Ishikawa (cell line): ENCODE data around the gene NR2F1.

Source experiments
- CEBPB ChIP-seq: IDR thresholded peaks from 2 replicates; pipeline ENCODE4 v1.6.1; 2012
- CREB1 ChIP-seq: IDR thresholded peaks from 2 replicates; pipeline ENCODE4 v1.6.1; 2012; ENCODE audit warnings: low read depth
- EGR1 ChIP-seq: IDR thresholded peaks from 2 replicates; pipeline ENCODE4 v1.6.1; 2012
- EP300 ChIP-seq: IDR thresholded peaks from 2 replicates; pipeline ENCODE4 v1.6.1; 2012; ENCODE audit warnings: borderline replicate concordance
- FOXM1 ChIP-seq: IDR thresholded peaks from 2 replicates; pipeline ENCODE4 v1.6.1; 2012; ENCODE audit warnings: low read depth, borderline replicate concordance
- MAX ChIP-seq: IDR thresholded peaks from 2 replicates; pipeline ENCODE4 v1.6.1; 2012
- NFIC ChIP-seq: IDR thresholded peaks from 2 replicates; pipeline ENCODE4 v1.6.1; 2012
- RAD21 ChIP-seq: IDR thresholded peaks from 2 replicates; pipeline ENCODE4 v1.6.1; 2012; ENCODE audit warnings: low read depth
- TAF1 ChIP-seq: IDR thresholded peaks from 2 replicates; pipeline ENCODE4 v1.6.1; 2012; ENCODE audit warnings: low read depth, mild to moderate bottlenecking
- TCF12 ChIP-seq: IDR thresholded peaks from 2 replicates; pipeline ENCODE4 v1.6.1; 2012; ENCODE audit warnings: low read depth
- TEAD4 ChIP-seq: IDR thresholded peaks from 2 replicates; pipeline ENCODE4 v1.6.1; 2012
- USF1 ChIP-seq: IDR thresholded peaks from 2 replicates; pipeline ENCODE4 v1.6.1; 2012
- YY1 ChIP-seq: IDR thresholded peaks from 2 replicates; pipeline ENCODE4 v1.6.1; 2012; ENCODE audit warnings: low read depth
- ZBTB7A ChIP-seq: IDR thresholded peaks from 2 replicates; pipeline ENCODE4 v1.6.1; 2012; ENCODE audit warnings: low read depth
- TF ChIP-seq, protein P1 (sequence below): IDR thresholded peaks from 2 replicates; pipeline ENCODE4 v1.6.1; 2012; ENCODE audit warnings: low read depth, mild to moderate bottlenecking

Gene NR2F1

DNA sequence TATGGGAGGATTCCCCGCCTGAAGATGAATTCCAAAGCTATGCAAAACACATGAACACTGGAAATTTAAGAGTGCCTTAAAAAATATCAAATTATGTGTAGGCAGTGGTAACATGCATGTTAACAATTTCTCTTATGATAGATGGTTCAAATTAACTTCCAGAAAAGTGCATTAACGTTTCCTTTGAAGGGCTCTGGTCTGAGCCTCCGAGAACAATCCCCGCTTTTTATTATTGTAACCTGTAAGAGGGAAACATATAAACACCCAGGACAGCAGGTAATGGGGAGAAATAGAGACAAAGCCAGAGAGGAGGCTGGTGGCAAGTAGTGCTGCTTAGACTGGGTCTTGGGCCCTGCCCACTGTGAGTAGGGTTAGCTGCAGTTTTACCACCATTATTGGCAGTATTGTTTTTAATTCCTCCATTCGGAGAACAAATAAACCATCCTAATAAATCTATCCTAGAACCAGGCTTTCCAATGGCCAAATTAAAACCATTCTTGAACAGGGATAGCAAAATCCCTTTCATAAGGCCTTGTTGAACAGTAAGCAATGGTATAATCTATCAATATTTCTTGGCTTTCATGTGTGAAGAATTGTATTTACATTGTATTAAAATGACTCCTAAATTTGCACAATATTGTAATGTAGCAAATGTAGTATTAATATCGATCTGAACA lies 6.3 kb downstream of the NR2F1 start:
- no peak for TF ChIP-seq EP300
- no peak for TF ChIP-seq MAX
- TF ChIP-seq RAD21 = no peak
- no peak for TF ChIP-seq TEAD4
- no peak for TF ChIP-seq TAF1
- no peak for TF ChIP-seq FOXM1
- TF ChIP-seq ZBTB7A = no peak
- TF ChIP-seq CEBPB = no peak
- no peak for TF ChIP-seq USF1
- no peak for TF ChIP-seq EGR1
- TF ChIP-seq, protein P1, sequence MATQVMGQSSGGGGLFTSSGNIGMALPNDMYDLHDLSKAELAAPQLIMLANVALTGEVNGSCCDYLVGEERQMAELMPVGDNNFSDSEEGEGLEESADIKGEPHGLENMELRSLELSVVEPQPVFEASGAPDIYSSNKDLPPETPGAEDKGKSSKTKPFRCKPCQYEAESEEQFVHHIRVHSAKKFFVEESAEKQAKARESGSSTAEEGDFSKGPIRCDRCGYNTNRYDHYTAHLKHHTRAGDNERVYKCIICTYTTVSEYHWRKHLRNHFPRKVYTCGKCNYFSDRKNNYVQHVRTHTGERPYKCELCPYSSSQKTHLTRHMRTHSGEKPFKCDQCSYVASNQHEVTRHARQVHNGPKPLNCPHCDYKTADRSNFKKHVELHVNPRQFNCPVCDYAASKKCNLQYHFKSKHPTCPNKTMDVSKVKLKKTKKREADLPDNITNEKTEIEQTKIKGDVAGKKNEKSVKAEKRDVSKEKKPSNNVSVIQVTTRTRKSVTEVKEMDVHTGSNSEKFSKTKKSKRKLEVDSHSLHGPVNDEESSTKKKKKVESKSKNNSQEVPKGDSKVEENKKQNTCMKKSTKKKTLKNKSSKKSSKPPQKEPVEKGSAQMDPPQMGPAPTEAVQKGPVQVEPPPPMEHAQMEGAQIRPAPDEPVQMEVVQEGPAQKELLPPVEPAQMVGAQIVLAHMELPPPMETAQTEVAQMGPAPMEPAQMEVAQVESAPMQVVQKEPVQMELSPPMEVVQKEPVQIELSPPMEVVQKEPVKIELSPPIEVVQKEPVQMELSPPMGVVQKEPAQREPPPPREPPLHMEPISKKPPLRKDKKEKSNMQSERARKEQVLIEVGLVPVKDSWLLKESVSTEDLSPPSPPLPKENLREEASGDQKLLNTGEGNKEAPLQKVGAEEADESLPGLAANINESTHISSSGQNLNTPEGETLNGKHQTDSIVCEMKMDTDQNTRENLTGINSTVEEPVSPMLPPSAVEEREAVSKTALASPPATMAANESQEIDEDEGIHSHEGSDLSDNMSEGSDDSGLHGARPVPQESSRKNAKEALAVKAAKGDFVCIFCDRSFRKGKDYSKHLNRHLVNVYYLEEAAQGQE = no peak
- TF ChIP-seq CREB1 = no peak
- TF ChIP-seq TCF12 = no peak
- no peak for TF ChIP-seq YY1
- TF ChIP-seq NFIC = no peak

GRCh38 chr5:93589829-93590215 lies 6.8 kb downstream of the NR2F1 start:
- TF ChIP-seq RAD21 = 0 out of 2 replicates have a peak, but pooled peaks have one; percentile 3
- no peak for TF ChIP-seq EP300

- TF ChIP-seq YY1 = no peak
- TF ChIP-seq RAD21 = no peak
- no peak for TF ChIP-seq FOXM1
- no peak for TF ChIP-seq NFIC
- TF ChIP-seq EGR1 = no peak
- TF ChIP-seq, protein P1 = no peak
- TF ChIP-seq TEAD4 = no peak
- TF ChIP-seq CREB1 = no peak
- TF ChIP-seq MAX = no peak
- no peak for TF ChIP-seq TCF12
- TF ChIP-seq USF1 = no peak
- TF ChIP-seq TAF1 = no peak
- no peak for TF ChIP-seq CEBPB
These were observed 7.5 kb downstream of the NR2F1 start for GRCh38 chr5:93590493-93590892.

GRCh38 chr5:93591323-93591945 lies 8.4 kb downstream of the NR2F1 start:
- TF ChIP-seq TAF1 = no peak
- no peak for TF ChIP-seq USF1
- no peak for TF ChIP-seq FOXM1
- TF ChIP-seq, protein P1 = no peak
- no peak for TF ChIP-seq ZBTB7A
- TF ChIP-seq EGR1 = no peak
- TF ChIP-seq NFIC = no peak
- TF ChIP-seq CEBPB = no peak
- no peak for TF ChIP-seq YY1
- TF ChIP-seq RAD21 = no peak
